C4-2B (cell line): ENCODE data around the gene DIS3L.

Experiments
- H3K27ac ChIP-seq: fragments of 450-650 bp; 2 replicates; pipeline ENCODE4 v1.5.1; 2017
- ZFX ChIP-seq: fragments of 450-650 bp; IDR thresholded peaks from 2 replicates; pipeline ENCODE4 v1.6.1; 2017
- TF ChIP-seq, protein P1 (sequence below): fragments of 450-650 bp; conservative IDR thresholded peaks from 2 replicates; pipeline ENCODE4 v1.5.1; 2017; ENCODE audit warnings: mild to moderate bottlenecking

Gene DIS3L

DNA sequence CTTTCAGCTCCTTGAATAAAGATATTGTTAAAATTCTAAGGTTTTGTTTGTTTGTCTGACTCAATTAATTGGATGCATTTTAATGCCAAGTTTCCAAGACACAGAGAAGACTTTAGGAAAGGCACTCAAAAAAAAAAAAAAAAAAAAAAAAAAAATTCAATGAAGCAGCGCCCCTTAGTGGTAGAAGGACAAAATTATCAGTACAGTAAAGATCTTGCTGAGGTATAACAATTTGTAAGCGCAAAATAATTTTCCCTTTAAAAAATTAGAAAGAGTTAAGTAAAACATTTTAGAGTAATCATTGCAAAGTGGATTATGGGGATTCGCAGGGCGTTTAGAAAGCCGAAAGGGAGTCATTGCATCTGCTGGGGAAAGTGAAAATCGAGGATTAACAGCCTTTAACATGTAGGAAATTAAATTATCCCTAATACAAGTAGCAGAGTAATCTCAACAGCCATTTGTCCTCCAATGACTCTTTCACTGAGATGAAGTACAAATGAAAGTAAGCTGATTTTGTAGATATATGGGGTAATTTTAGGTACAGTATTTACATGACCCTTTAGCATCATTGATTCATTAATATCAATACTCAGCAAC lies 5.8 kb upstream of the DIS3L start:
- H3K27ac ChIP-seq = no peak overlapping the region
- TF ChIP-seq, protein P1, sequence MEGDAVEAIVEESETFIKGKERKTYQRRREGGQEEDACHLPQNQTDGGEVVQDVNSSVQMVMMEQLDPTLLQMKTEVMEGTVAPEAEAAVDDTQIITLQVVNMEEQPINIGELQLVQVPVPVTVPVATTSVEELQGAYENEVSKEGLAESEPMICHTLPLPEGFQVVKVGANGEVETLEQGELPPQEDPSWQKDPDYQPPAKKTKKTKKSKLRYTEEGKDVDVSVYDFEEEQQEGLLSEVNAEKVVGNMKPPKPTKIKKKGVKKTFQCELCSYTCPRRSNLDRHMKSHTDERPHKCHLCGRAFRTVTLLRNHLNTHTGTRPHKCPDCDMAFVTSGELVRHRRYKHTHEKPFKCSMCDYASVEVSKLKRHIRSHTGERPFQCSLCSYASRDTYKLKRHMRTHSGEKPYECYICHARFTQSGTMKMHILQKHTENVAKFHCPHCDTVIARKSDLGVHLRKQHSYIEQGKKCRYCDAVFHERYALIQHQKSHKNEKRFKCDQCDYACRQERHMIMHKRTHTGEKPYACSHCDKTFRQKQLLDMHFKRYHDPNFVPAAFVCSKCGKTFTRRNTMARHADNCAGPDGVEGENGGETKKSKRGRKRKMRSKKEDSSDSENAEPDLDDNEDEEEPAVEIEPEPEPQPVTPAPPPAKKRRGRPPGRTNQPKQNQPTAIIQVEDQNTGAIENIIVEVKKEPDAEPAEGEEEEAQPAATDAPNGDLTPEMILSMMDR = peak; percentile 82
- TF ChIP-seq ZFX = no peak

DNA sequence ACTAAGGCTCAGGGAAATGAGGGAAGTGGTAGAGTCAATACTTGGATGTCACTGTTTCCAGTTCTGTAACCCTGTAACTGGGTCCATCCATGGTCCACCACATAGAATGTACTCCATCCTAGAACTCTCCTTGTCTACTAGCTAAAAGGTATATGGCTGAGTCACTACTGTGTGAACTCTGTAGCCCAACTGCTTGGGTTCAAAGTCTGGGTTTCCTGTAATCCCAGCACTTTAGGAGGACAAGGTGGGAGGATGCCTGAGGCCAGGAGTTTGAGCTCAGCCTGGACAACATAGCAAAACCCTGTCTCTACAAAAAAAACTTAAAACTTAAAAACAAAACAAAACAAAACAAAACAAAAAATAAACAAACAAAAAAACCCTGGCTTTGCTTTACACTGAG lies 5.3 kb upstream of the DIS3L start:
- no peak overlapping the region for H3K27ac ChIP-seq
- no peak for TF ChIP-seq ZFX
- TF ChIP-seq, protein P1 = no peak

DNA sequence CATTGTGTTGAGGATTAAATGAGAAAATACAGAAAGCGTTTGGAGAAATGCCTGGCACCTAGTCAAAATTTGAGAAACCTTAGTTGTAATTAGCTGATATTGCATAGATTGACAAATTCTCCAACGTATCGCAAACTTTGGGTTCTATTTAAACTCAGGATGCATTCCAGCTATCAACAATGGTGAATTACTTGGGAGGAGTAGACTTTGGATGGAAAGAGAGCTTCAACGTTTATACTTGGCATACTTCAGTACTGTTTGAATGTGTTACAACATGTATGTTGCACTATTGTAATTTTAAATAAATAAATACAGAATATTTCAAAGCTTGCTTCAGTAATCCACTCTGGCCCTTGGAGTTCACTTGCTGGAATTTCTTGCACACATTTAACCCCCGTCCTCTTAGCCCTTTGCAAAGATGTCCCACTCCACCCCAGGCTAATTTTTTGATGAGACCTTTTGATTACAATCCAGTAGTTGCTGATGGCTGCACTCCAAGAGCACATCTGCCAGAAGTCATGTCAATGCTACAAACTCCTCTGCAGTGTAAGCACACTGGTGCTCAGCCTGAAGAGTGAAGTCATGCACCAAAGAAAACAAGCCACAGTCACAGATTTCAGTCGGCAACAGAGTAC lies 4.7 kb upstream of the DIS3L start:
- H3K27ac ChIP-seq = no peak overlapping the region
- TF ChIP-seq, protein P1 = no peak
- no peak for TF ChIP-seq ZFX

DNA sequence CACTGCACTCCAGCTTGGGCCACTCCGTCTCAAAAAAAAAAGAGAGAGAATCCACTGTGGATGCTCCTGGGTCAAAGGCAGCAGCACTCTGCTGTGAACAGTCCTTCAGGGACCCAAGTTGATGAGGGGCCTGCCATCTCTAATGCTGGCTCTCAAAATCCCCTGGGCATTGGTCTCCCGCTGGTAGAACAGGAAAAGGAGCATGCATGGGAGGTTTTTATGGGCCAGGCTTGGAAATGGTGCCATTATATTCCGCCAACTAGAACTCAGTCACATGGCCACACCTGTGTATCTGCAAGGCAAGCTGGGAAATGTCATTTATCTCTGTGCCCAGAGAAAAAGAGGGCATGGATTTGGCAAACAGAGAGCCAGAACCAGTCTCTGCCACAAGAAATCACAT lies 3.4 kb upstream of the DIS3L start:
- TF ChIP-seq ZFX = no peak
- TF ChIP-seq, protein P1 = no peak
- H3K27ac ChIP-seq = no peak overlapping the region

DNA sequence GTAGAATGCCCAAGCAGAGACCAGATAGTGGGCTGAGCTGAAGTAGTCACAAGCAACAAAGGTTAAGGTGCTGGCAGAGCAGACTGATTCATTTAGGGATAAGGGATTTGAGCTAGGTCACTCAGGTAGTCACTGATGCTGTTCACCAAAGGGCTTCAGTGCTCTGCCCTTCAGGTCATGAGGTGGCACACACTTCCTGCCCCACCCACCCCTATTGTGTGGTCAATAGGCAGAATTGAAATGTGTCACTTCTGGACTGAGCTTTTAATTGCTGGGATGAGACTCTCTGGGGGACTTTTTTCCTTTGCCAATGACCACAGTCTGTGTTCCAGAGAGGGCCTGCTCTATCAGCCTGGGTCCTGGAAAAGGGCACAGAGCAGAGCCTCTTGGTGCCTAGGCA lies 2.9 kb upstream of the DIS3L start:
- TF ChIP-seq, protein P1 = no peak
- no peak for TF ChIP-seq ZFX
- H3K27ac ChIP-seq = no peak overlapping the region

DNA sequence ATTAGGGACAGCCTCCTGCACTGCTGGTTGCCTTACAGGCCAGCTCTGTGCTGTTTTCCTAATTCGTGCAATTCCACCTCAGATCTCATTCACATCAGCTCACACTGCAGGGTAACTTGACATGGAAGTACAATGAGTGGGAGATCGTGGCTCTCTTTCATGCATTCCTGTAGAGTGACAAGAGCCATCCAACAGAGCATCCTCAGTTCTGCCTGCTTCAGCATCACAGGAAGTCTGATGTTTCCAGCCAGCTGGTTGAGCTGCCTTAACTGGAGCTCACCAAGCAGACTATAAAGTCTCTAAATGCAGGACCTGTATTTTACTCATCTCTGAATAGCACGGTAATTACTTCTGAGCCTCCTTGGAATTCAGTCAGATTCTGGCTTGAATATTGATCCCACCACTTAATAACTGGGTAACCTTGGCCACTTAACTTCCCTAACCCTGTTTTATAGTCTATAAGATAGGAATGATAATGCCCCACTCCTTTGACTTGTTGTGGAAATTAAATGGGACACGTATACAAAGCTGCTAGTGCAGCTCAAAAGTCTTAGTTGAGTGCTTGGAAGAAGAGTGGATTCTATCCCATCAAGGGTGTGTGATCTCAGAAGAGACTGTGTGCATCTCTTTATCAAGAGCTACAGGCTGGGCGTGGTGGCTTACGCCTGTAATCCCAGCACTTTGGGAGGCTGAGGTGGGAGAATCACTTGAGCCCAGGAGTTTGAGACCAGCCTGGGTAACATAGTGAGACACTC lies 1.4 kb upstream of the DIS3L start:
- peak overlapping the region; percentile 89 for H3K27ac ChIP-seq
- TF ChIP-seq, protein P1 = no peak
- TF ChIP-seq ZFX = no peak
